ENCODE measurements around the gene ACTN1.

- TF ChIP-seq CTCF (IDR thresholded peaks at IDR 0.05) = no peak
- TF ChIP-seq POLR2A (IDR thresholded peaks at IDR 0.05) = no peak
These were observed 42.1 kb downstream of the ACTN1 start for GRCh38 chr14:68936980-68937379.
